ENCODE measurements around the gene TXNDC11.

DNA sequence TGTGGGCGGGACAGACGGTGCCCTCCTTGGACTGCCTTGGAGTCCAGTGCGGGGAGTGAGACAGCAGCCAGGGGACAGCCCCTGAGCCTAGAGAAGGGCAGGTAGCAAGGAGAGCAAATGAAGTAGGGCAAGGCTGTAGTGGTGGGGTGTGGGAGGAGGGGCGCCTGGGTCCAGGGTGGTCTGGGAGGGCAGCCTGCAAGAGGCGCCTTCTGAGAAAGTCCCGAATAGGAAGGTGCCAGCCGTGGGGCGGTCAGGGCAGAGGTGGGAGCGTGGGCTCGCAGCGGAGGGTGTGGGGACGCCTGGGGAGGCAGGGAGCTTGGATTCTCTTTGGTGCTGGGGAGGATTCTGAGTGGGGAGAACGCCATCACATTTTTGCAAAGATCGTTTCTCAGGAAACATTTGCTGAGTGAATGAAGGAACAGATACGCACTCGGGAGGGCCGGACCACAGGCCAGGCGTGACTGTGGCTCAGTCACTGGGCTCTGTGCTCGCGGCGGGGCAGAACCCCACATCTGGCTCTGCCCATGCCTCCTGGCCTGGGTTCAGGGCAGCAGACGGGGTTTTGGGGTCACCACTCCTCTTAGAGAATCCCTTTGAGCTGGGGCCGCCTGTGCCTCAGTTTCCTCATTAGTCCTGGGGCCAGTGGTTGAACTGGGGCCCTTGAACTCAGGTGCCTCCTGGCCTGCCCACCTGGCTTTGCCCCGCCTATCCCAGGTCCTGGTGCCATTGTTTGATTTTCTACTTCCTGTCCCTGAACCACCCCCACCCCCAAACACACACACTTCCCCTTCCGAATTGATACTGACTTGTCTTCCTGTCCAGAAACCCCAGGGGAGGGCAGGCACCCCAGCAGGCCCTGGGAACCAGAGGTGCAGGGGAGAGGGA is 70.2 kb downstream of the TXNDC11 start:
- TF ChIP-seq, protein P1, sequence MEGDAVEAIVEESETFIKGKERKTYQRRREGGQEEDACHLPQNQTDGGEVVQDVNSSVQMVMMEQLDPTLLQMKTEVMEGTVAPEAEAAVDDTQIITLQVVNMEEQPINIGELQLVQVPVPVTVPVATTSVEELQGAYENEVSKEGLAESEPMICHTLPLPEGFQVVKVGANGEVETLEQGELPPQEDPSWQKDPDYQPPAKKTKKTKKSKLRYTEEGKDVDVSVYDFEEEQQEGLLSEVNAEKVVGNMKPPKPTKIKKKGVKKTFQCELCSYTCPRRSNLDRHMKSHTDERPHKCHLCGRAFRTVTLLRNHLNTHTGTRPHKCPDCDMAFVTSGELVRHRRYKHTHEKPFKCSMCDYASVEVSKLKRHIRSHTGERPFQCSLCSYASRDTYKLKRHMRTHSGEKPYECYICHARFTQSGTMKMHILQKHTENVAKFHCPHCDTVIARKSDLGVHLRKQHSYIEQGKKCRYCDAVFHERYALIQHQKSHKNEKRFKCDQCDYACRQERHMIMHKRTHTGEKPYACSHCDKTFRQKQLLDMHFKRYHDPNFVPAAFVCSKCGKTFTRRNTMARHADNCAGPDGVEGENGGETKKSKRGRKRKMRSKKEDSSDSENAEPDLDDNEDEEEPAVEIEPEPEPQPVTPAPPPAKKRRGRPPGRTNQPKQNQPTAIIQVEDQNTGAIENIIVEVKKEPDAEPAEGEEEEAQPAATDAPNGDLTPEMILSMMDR (IDR thresholded peaks at IDR 0.05), result no peak
- no peak for TF ChIP-seq POLR2A (IDR thresholded peaks at IDR 0.05)

Data from lower leg skin (tissue), 3 donors.